Measurements from ENCODE around the gene ASCL2. TPM values are rescaled to one million over a fixed set of nuclear protein-coding genes. Genes with fewer than 3 reads are reported as not detected.
"Not testable (repeated sequence)": the region's sequence is repeated elsewhere in the genome, so short reads cannot be mapped to it uniquely, and the experiment has no call there.

ASCL2 gene
- total RNA-seq, 1 experiment from 2014 or later = not detected

- no peak for DNase-seq (ENCODE audit: low read depth)
These were observed 9.7 kb downstream of the ASCL2 start for GRCh38 chr11:2260491-2261364.

- DNase-seq (ENCODE audit: low read depth) = no peak
These were observed 10.4 kb downstream of the ASCL2 start for GRCh38 chr11:2259897-2260451.

GRCh38 chr11:2259466-2259830 lies 10.9 kb downstream of the ASCL2 start:
- no peak for DNase-seq (ENCODE audit: low read depth)

GRCh38 chr11:2258501-2259465 lies 11.6 kb downstream of the ASCL2 start:
- no peak for DNase-seq (ENCODE audit: low read depth)

- DNase-seq (ENCODE audit: low read depth) = no peak
These were observed 13.3 kb downstream of the ASCL2 start for GRCh38 chr11:2256951-2257700.

GRCh38 chr11:2256293-2256913 lies 14.0 kb downstream of the ASCL2 start:
- no peak for DNase-seq (ENCODE audit: low read depth)

GRCh38 chr11:2252018-2252417 lies 18.4 kb downstream of the ASCL2 start:
- DNase-seq (ENCODE audit: low read depth) = no peak

- no peak for DNase-seq (ENCODE audit: low read depth)
These were observed 19.2 kb downstream of the ASCL2 start for GRCh38 chr11:2251138-2251537.

GRCh38 chr11:2250485-2250884 lies 19.9 kb downstream of the ASCL2 start:
- no peak for DNase-seq (ENCODE audit: low read depth)

GRCh38 chr11:2250041-2250440 lies 20.3 kb downstream of the ASCL2 start:
- no peak for DNase-seq (ENCODE audit: low read depth)

GRCh38 chr11:2249189-2249916 lies 21.0 kb downstream of the ASCL2 start:
- no peak for DNase-seq (ENCODE audit: low read depth)

GRCh38 chr11:2248762-2249161 lies 21.6 kb downstream of the ASCL2 start:
- DNase-seq (ENCODE audit: low read depth) = no peak

- DNase-seq (ENCODE audit: low read depth) = no peak
These were observed 22.1 kb downstream of the ASCL2 start for GRCh38 chr11:2248242-2248641.

GRCh38 chr11:2247496-2247895 lies 22.9 kb downstream of the ASCL2 start:
- DNase-seq (ENCODE audit: low read depth) = no peak

GRCh38 chr11:2240834-2241233 lies 29.6 kb downstream of the ASCL2 start:
- DNase-seq (ENCODE audit: low read depth) = no peak

- no peak for DNase-seq (ENCODE audit: low read depth)
These were observed 32.7 kb downstream of the ASCL2 start for GRCh38 chr11:2237457-2238238.

GRCh38 chr11:2236381-2237134 lies 33.8 kb downstream of the ASCL2 start:
- DNase-seq (ENCODE audit: low read depth) = not testable (repeated sequence)

- no peak for DNase-seq (ENCODE audit: low read depth)
These were observed 34.6 kb downstream of the ASCL2 start for GRCh38 chr11:2235588-2236326.

Data from LHCN-M2 (cell line).